ENCODE data around the gene TMEM178A. TPM values are rescaled to one million over a fixed set of nuclear protein-coding genes. Genes with fewer than 3 reads are reported as not detected.

Gene TMEM178A
- total RNA-seq, 4 donors from 2014 or later, result 0.68 to 1.4 (median 1.1) TPM

DNA sequence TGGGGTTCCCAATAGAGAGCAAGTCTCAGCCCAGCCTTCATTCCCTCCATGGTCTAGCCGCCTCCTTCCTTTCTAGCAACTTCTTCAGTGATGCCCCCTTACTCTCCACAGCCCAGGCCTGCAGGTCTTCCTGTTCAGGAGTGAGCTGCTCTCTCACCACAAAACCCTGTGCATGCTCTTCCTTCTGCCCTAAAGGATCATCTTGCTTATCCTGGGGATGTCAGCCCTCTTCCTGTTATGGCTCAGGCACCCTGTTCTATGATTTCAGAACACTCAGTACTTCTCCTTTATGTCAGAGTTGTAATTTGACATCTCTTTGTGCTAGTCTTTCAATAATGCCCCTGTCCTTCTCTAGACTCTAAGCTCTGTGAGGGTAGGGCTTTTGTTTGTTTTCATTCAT lies 19.4 kb downstream of the TMEM178A start:
- no peak for DNase-seq (ENCODE audit: low spot score in 2 of 2)
- H3K4me3 ChIP-seq (ENCODE audit: low read depth, poor library complexity, severe bottlenecking), result no peak overlapping the region
- intact Hi-C loops (cut with DNase I; ENCODE audit: low total_unique reads), result no loop called here
- 95 to 100% methylated on average over 1 of the region's 1 CpG for WGBS, 2 donors
- TF ChIP-seq, protein P1, sequence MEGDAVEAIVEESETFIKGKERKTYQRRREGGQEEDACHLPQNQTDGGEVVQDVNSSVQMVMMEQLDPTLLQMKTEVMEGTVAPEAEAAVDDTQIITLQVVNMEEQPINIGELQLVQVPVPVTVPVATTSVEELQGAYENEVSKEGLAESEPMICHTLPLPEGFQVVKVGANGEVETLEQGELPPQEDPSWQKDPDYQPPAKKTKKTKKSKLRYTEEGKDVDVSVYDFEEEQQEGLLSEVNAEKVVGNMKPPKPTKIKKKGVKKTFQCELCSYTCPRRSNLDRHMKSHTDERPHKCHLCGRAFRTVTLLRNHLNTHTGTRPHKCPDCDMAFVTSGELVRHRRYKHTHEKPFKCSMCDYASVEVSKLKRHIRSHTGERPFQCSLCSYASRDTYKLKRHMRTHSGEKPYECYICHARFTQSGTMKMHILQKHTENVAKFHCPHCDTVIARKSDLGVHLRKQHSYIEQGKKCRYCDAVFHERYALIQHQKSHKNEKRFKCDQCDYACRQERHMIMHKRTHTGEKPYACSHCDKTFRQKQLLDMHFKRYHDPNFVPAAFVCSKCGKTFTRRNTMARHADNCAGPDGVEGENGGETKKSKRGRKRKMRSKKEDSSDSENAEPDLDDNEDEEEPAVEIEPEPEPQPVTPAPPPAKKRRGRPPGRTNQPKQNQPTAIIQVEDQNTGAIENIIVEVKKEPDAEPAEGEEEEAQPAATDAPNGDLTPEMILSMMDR (IDR thresholded peaks at IDR 0.05), result no peak
- TF ChIP-seq POLR2A (IDR thresholded peaks at IDR 0.05), result no peak

DNA sequence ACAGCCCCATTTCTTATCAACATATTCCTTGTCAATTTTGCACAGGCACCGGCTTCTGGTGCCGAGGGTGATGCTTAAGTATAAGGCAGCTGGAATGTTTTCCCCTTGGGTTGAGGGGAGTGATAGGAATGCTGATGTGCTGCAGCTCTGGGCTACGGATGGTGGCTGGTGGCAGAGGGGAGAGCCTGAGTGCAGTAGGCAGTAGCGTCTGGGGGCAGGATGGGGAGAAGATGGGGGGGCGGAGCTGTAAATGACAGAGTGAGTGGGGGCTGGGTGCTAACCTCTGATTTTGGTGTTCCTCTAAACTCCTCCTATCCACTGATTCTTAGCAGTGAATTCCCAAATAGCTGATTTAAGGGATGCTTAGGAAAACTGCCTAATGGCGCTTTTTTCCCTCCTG lies 20.7 kb downstream of the TMEM178A start:
- intact Hi-C loops (cut with DNase I; ENCODE audit: low total_unique reads), result no loop called here
- TF ChIP-seq, protein P1 (IDR thresholded peaks at IDR 0.05), result no peak
- no peak for TF ChIP-seq POLR2A (IDR thresholded peaks at IDR 0.05)
- DNase-seq (ENCODE audit: low spot score in 2 of 2), result no peak
- H3K4me3 ChIP-seq (ENCODE audit: low read depth, poor library complexity, severe bottlenecking), result no peak overlapping the region
- 61 to 65% methylated on average over 6 of the region's 6 CpGs for WGBS, 2 donors

DNA sequence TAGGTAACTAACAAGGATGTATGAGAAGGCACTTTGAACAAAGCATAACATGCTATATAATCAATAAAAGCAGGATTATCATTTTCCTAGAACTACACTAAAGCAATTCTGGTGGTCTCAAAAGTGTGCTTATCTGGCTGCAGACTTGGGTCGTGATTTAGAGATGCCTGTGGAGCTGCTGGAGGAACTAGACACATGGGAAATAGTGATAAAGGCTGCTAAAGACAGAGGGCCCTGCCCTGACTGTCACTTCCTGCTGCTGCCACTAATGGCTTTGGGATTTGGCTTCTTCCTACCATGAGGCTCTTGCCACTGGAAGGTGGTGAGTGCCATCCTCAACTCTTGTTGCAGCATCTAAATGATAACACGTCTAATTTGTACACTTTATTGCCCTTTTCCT lies 22.5 kb downstream of the TMEM178A start:
- WGBS, 2 donors, result 68 to 73% methylated on average over 2 of the region's 2 CpGs
- TF ChIP-seq POLR2A (IDR thresholded peaks at IDR 0.05), result no peak
- TF ChIP-seq, protein P1 (IDR thresholded peaks at IDR 0.05), result no peak
- intact Hi-C loops (cut with DNase I; ENCODE audit: low total_unique reads), result no loop called here
- H3K4me3 ChIP-seq (ENCODE audit: low read depth, poor library complexity, severe bottlenecking), result no peak overlapping the region
- no peak for DNase-seq (ENCODE audit: low spot score in 2 of 2)

DNA sequence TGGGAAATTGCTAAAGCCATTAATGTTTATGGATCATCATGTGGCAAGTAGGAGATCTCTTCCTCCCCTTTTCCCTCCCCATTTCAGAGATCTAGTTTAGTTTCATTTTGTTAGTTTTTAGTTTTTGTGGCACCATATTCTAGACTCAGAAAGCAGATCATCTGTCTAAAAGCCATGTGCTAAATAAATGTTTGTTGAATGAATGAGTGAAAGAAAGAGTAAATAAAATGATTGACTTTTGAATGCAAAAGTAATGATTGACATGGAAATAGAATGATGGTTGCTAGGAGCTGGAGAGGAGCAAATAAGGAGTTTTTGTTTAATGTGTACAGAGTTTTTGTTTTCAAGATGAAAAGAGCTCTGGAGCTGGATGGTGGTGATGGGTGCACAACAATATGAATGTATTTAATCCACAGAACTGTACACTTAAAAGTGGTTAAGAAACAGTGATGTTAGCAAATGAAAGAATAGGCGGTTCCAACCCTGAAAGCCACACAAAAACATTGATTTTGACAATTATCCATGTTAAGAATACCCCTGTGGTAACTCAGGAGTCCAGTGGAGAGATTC lies 23.6 kb downstream of the TMEM178A start:
- intact Hi-C loops (cut with DNase I; ENCODE audit: low total_unique reads), result no loop called here
- TF ChIP-seq, protein P1 (IDR thresholded peaks at IDR 0.05), result no peak
- TF ChIP-seq POLR2A (IDR thresholded peaks at IDR 0.05), result no peak
- H3K4me3 ChIP-seq (ENCODE audit: low read depth, poor library complexity, severe bottlenecking), result no peak overlapping the region
- 81 to 84% methylated on average over 1 of the region's 1 CpG for WGBS, 2 donors
- no peak for DNase-seq (ENCODE audit: low spot score in 2 of 2)

DNA sequence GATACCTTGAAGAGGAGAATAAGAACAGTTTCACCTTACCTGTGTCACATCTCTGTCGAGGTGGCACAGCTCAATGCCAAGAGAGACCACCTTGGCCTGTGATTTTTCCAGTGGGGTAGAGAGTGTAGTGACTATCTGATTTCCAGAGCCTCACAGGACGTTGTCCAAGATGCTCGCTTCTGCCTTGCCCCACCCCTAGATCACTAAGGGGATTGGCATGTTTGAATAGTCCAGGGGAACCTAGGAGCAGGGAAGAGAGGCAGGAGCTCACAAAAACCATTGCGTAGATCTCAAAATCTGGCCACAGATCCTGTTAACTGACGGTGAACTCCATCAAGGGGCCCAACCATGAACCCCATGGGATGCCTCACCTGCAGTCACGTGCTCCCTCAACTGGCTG lies 24.2 kb downstream of the TMEM178A start:
- H3K4me3 ChIP-seq (ENCODE audit: low read depth, poor library complexity, severe bottlenecking), result no peak overlapping the region
- intact Hi-C loops (cut with DNase I; ENCODE audit: low total_unique reads), result no loop called here
- 84 to 93% methylated on average over 6 of the region's 6 CpGs for WGBS, 2 donors
- DNase-seq (ENCODE audit: low spot score in 2 of 2), result no peak
- TF ChIP-seq, protein P1 (IDR thresholded peaks at IDR 0.05), result no peak
- TF ChIP-seq POLR2A (IDR thresholded peaks at IDR 0.05), result no peak

DNA sequence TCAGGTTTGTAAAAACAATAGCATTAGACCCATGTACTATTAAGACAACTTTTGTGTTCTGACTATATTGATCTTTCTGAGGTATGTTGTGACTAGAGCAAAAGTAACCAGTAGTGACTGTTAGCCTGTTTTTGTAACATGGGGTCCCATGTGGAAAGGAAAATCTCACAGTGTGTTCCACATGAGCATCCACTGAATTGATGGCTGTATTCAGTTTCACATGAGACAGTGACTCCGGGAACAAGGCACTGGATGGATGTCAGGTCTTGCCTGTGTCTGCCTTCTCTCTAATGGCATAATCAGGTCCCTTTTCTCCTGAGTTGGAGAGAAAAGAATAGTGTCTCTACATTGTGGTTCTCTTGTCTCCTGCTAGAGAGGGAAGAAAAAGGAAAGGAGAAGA lies 27.5 kb downstream of the TMEM178A start:
- H3K4me3 ChIP-seq (ENCODE audit: low read depth, poor library complexity, severe bottlenecking), result no peak overlapping the region
- intact Hi-C loops (cut with DNase I; ENCODE audit: low total_unique reads), result no loop called here
- TF ChIP-seq, protein P1 (IDR thresholded peaks at IDR 0.05), result no peak
- TF ChIP-seq POLR2A (IDR thresholded peaks at IDR 0.05), result no peak
- no peak for DNase-seq (ENCODE audit: low spot score in 2 of 2)
- 60 to 80% methylated on average over 1 of the region's 1 CpG for WGBS, 2 donors

All from lower leg skin (tissue), 4 donors.